Amygdala (tissue), 56 donors: ENCODE measurements around the gene NAV2.

Source experiments
- DNase-seq, 56 donors: peaks; one replicate each; lab custom pipeline; 2025; lab: John Stamatoyannopoulos, UW

NAV2 gene

DNA sequence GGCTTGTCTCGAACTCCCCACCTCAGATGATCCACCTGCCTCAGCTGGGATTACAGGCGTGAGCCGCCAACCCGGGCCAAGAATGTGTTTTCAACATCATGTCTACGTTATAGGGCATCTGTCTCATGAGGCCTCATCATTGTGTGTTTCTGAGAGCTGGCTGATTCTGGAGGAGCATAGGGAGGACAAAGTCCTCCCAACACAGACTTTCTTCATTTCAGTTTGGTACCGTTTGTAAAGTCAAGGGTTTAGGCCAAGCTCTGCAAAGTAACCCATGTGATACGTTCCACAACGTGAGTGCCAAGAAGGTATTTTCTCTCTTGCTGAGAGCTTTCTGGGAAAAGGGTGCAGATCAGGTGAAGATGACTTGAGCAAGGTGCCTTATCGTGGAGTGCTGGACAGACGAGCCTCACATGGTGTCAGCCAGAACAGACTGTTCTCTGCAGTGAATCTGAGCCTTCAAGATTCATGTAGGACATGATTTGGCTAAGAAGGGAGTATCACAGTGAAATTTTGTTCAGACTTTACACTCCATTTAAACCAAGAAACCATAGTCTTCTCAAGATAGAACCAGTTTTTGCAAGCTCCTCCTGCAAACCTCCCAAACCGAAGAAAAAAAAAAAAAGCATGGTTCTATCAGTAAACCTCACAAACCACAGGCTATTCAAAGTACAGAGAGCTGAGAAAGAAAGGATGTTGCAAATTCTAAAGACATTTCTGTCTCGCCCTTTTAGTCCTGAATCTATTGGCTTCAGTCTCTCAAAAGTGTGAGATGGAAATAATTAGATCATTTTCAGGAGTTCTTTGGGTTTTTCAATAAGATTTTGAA, 376.0 kb downstream of the NAV2 start:
- DNase-seq: no peak

DNA sequence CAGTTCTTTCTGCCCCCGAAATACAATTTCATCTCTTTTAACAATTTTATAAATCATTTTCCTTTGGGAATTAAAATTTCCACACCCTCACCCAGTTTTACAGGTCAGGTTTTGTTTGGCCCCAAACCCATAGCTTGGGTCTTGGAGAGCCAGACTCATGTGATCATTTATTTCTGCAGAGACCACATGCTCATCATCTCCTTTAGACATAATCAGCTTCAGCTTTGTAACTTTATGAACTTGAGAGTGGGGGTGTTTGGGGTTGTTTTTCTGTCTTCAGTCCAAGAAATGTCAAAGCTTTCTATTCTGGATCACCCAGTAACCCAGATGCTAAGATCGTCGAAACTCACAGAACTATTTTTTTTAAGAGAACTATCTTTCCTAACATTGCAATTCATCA, 376.7 kb downstream of the NAV2 start:
- no peak for DNase-seq

DNA sequence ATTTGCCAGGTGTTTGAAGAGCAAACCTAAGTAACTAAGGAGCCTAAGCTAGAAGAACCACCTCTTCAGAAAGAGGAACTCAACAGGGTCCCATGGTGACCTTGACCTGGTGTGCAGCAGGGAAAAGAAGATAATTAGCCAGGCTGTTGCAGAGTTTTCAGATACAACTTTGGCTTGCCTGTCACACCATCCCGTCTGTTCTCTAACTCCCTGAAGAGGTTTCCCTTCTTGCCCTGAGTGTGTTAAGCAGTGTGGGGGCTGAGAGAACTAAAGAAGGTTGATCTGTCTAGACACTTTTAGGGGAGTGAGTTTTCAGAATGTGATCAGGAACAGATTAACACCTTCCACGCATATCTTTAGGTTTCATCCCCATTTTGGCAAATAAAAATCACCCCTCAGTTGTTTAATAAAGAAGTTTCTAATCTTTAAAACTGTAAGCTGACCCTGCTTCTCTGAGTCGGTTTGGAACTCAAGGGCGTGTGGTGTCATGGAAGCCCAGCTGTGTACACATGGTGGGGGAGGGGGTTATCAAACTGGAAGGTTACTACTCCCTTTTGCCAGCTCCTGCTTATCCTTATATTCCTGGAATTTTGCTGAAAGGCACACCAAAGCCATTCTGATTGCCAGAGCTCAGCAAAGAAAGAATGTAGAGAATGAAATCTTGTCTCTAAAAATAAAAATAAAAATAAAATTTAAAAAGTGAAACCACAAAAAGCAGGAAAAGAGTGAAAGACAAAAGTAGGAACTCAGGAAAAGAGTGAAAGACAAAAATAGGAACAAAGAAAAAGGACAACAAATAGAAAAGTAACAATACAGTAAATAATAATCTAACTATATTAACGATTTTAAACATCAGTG, 377.4 kb downstream of the NAV2 start:
- no peak for DNase-seq

DNA sequence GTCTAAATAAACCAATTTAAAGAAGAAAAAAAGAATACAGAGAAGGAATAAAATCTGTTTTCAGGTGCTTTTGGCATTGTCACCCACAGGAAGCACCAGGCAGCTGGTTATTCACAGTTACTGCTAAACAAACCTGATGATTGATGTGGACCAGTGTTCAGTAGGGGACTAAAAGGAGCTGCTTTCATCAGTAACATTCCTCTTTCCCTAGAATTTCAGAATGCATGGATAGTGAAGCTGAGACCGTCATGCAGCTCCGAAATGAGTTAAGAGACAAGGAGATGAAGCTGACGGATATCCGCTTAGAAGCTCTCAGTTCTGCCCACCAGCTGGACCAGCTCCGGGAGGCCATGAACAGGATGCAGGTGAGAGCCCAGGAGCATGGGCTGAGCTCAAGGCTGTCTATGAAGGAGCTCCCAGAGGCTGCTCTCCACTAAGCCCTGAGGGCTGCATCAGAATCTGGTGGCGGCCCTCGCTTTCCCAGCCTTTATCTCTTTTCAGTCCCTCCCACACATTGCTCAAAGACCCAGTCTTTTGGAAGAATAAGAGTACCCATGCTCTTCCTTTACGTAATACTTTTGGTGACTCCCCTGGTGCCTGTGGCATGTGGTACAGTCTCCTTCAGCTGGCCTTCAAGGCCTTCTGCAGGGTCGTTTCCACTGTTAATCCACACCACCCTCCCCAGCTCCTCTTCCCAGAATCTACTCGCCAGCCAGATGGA, 378.2 kb downstream of the NAV2 start:
- DNase-seq: no peak

DNA sequence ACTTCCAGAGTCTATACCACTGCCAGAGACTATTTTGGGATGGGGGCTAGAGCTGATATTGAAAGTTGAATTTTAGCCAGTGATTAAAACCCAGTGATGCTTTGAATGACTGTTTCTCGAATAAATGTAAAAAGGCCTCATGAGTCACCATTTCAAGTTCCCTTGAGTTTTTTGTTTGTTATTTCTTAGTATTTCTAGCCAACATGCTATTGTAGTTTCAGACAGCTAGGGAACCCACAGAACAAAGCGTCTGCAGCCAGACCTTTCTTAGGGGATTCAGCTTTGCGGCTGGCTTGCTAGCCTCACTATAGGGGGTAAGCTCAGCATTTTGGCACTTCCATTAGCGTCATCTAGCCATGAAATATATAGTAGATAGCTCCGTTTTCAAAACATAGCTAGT, 381.1 kb downstream of the NAV2 start:
- no peak for DNase-seq

DNA sequence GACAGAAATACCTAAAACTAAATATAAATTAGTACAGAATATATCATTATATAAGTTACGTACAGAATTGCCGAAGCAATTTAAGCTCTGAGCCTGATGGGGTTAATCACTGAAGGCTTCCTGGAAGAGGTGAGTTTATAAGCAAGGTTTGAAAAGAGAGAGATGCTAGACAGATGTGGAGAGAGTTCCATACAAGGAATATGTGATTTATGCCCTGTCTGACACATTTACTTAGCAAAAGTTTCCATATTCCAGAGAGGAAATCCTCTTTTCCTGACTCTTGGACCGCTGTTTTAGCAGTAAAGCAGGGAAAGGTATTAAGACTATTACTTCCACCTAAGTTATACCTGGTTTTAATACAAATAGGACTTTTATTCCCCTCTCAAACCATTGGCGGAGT, 382.6 kb downstream of the NAV2 start:
- DNase-seq: no peak

DNA sequence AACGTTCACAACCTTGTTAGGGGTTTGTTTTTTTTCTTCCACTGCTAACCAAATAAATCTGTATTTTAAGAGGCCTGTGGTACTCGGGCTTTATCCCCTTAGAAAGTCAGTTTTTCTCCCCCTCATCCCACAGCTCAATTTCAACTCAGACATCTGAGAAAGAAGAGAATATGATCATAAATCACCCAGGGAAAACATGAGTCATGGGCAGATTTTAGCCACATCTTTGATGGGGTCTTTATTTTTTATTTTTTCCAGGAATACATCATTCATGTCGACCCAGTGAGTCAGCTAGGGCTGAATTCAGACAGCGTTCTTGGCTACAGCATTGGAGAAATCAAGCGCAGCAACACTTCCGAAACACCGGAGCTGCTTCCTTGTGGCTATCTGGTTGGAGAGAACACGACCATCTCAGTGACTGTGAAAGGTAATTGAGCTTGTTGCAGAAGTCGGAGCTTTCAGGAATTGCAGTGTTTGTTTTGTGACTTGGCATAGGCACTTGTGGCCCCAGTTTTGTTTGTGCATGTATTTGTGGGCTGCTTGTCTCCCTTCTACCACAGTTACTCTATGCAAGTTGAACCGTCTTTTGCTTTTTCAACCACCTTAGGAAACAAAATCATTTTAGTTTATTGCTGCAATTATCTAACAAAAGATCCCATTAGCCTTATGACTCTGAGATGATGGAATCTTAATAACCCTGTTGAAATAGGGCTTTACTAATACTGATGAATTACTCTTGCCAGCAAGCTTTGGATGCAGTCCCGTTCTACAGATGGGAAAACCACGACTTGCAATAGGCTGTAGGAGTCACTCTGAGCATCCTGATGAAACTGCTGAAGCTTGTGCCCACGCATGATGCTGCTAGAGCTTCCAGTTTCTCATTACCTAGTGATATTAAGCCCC, 384.9 kb downstream of the NAV2 start:
- DNase-seq: peak in 9 of 56 donors; percentile 5 to 39 (median 15)

DNA sequence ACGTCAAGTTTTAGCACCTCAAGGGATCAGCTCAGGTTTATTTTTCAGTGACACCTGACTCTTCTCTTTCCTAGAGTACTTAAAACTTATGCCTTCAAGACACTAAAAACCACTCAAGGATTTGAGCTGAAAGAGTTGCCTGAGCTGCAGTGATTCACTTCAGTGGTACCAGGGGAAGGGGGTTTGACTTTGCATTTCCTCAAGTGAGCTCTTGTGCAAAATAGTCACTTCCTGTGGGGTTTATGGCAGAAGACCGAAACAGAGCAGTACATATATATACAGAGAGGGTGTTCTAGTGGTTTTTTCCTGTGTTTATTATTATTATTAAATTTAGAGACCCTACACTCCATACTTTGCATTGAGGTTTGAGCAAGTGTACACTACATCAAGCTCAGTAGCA, 386.9 kb downstream of the NAV2 start:
- no peak for DNase-seq

DNA sequence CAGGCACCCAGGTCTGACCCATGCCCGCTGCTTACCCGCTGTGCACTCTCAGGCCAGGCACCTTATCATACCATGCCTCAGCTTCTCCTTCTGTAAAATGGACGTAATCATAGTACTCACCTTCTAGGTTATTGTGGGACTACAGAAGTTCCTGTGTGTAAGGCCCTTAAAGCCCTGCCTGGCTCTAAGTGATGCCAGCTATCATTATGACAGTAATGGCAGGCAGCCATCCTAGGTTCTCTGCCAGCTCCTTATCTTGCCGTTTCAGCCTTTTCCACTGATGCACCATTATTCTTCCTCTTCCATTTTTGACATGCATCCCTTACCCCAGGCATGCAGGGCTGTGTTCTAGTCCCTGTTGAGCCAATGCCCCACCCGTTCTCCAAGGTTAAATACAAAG, 389.8 kb downstream of the NAV2 start:
- DNase-seq: no peak

DNA sequence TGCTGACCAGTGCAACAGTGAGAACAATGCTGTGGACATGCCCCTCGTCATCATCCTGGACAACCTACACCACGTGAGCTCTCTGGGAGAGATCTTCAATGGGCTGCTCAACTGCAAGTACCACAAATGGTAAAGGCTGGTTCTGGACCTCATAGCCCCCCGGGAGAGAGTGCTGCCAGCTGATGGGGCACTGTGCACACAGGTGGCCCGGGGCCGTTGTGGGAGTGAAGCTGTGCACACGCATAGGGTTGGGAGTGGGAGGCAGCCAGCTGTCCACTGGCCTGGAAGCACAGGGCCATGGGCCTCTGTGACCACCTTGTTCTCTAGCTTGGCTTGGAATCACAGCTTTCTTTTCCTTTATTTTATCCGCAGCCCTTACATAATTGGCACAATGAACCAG, 390.6 kb downstream of the NAV2 start:
- DNase-seq: no peak

DNA sequence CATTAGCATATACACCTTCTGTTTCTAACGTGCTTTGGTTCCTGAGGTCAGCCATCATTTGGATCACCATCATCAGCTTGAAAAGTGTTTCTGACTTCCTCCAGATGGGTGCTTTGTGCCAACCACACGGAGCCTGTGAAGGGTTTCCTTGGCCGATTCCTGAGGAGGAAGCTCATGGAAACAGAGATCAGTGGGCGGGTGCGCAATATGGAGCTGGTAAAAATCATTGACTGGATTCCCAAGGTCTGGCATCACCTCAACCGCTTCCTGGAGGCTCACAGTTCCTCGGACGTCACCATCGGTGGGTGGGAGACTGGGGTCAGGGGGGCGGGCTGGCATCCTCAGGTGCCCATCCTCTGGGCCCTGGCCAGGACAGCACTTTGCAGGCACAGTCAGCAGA, 392.8 kb downstream of the NAV2 start:
- DNase-seq: no peak

DNA sequence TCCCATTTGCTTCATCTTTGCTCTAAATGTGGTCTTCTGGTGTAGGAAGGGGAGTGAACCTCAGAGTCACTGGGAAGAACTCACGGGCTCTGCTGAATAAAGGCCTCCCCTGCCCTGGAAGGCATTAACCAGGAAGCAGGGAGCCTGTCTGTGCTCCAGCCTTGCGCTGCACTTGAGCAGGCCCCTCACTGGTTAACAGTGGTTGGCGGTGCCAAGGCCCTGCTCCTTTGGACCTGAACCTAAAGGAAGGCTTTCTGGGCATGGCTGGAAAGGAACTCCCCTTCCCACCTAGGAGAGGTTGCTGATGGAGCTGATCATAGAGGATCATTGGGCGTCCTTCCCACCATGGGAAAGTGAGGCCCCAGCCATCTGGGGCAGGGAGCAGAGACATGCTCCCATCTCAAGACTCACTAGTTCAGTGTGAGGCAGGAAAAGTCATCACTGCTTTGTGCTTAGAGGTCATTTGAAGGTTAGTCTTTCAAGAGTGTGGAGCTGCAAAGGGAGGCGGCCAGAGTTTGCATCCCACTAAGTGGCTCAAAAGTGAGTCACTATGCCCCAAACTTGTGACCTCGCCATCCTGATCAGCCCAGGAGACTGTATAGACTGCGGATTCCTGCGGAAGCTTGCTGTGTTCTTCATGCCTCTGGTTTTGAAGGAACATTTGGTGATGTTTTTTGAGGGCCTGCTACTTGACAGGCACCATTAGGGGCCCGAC, 397.3 kb downstream of the NAV2 start:
- no peak for DNase-seq

DNA sequence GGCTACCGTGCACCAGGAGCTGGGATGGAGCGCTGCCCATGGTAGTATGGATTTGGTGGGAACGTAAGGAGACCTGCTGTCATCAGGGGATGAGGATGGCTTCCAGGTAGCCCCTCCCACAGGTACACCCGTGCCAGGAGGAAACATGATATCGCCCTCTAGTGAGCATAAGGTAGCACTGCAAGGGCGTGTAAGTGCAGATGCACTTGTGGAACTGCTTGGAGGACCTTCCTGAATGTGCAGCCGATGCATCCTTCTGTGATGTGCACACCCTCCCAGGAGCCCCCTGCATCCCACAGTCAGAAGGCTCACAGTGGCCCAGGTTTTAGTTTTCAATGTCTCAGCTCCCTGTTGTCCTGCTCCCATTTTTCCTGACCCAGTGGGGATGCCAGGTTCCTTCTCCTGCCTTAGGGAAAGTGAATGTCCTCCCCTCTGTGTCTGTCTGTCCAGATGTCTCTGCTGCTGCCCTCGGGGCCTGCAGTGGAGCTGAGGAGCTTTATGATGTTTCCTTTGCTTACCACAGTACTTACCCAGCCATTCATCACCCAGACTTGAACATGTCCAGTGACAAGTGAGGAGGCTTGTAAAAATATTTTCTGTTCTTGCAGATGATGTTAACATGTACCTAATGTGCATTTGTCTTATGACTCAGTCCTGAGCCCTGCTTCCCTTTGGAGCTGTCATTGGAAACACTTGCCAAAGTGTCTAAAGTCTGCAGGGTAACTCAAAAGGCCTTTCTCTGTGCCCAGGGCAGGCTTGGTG, 398.5 kb downstream of the NAV2 start:
- peak in 12 of 56 donors; percentile 7 to 48 (median 10) for DNase-seq

DNA sequence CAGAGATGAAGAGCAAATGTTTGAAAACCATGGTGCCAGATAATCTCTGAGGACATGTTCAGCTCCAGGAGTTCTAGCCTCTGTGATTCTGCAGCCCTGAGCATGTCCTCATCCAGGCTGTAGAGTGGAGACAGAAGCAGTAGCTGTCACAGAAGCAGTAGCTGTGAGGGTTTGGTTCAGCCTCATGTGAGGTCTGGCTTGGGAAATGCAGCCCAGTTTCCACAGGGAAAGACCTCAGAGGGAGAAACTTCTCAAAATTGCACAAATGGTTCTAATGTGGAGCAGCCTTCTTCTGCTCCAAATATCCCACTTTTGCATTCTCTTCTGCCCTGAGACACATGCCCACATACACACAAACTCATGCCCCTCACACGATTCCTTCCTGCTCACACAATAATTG, 399.2 kb downstream of the NAV2 start:
- no peak for DNase-seq

DNA sequence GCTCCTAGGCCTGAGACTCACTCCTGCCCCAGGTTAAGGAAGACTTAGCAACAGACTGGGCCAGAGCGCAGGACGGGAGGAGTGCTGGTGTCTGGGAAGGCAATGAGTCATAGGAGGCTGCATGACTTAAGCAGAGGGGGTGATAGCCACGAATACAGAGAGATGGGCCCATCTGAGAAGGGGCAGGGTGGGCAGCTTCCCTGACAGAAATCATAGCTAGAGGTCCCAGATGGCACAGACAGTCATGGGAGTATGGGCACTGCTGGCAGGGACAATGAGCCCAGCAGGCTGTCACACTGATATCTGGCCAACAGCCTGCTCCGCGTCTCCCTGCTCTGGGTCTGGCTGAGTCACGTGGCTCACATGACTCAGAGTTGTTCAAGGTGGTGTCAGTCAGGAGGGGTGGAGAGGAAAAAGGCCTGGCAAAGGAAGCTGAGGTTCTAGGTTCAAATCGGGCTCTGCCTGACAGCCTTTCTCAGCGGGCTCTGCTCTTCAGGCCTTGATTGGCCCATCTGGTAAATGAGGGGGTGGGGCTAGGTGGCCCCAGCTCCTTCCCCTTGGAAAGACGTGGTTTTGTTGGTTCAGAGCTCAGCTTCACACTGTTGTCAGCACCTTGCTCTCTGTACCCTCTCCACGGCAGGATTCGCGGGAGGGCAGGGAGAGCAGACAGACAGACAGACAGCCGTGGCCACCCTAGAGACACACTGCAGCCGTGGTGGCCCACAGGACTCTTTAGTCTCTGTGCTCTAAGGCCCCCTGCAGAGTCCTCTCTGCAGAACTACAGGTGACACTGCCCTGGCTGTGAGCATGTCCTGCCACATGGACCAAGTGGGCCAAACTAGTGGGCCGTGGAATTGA, 399.9 kb downstream of the NAV2 start:
- peak in 49 of 56 donors; percentile 13 to 90 (median 55) for DNase-seq

DNA sequence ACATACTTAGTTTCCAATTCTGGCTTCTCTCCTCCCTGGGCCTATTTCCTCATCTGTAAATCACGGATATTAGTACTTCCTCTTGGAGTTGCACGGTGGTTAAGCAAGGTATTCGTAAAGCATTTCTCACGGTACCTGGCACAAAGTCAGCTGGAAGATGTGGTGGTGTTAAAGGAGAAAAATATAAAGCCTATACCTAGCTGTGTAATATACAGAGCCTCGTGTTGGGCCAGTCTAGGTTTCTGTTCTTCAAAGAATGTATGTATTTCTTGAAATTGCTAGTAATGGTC, 400.5 kb downstream of the NAV2 start:
- DNase-seq: no peak

DNA sequence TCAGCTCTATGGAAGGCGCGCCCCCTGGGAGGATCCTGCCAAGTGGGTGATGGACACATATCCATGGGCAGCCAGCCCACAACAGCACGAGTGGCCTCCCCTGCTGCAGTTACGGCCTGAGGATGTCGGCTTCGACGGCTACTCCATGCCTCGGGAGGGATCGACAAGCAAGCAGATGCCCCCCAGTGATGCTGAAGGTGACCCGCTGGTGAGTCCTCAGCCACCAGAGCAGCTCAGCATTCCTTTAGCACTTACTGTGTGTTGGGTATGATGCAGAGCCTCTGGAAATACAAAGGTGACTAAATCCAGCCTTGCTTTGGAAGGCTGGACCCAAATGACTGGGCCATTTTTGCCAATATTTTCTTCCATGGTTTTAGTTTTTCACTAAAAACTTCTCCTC, 402.0 kb downstream of the NAV2 start:
- no peak for DNase-seq

DNA sequence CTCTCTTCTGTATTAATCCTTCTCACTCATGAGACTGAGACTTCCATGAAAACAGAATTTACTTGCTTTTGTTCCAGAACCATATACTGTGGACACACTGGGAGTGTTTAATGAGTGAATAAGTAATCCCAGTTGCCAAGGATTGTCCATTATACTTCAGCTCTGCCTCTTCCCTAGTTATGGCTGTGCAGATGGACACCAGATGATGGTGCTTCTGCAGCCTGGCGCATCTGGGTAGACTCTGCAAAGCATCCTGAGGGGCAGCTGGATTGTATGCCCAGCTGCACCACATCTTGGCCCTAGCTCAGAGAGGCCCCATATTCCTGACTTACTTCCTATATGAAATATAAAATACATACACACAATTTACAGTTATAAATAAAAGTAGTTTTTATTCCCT, 404.2 kb downstream of the NAV2 start:
- no peak for DNase-seq
